HL-60 (cell line): Measurements from ENCODE around the gene RTKN.

Experiments used
- CTCF ChIP-seq: IDR thresholded peaks from one replicate; pipeline ENCODE4 v1.5.1; 2011; ENCODE audit warnings: low read length, control low read depth, inconsistent platforms; ENCODE audit not compliant: insufficient read depth
- GABPA ChIP-seq: IDR thresholded peaks from 2 replicates; pipeline ENCODE4 v1.6.1; 2012; ENCODE audit warnings: low read depth
- POLR2AphosphoS5 ChIP-seq: IDR thresholded peaks from 2 replicates; pipeline ENCODE4 v1.6.1; 2012; ENCODE audit warnings: low read depth
- REST ChIP-seq: IDR thresholded peaks from 2 replicates; pipeline ENCODE4 v1.6.1; 2012; ENCODE audit warnings: low read depth; ENCODE audit not compliant: insufficient replicate concordance

GRCh38 chr2:74406035-74406434 lies 35.7 kb downstream of the RTKN start:
- TF ChIP-seq POLR2AphosphoS5 (no peak), CTCF (no peak), GABPA (no peak), REST (no peak)
